ENCODE measurements around the gene TMEM86A.

The TMEM86A gene

DNA sequence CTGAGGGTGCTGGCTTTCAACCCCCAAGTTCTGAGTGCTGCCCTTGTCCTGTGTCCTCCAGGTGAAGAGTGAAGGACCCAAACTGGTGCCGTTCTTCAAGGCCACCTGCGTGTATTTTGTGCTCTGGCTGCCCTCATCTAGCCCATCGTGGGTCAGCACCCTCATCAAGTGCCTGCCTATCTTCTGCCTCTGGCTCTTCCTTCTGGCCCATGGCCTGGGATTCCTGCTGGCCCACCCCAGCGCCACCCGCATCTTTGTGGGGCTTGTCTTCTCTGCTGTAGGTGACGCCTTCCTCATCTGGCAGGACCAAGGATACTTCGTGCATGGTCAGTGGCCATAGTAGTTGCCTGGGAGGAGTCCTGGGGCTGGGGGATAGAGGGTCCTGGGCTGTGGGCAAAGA is 2.3 kb downstream of the TMEM86A start:
- DNase-seq, result no peak

DNA sequence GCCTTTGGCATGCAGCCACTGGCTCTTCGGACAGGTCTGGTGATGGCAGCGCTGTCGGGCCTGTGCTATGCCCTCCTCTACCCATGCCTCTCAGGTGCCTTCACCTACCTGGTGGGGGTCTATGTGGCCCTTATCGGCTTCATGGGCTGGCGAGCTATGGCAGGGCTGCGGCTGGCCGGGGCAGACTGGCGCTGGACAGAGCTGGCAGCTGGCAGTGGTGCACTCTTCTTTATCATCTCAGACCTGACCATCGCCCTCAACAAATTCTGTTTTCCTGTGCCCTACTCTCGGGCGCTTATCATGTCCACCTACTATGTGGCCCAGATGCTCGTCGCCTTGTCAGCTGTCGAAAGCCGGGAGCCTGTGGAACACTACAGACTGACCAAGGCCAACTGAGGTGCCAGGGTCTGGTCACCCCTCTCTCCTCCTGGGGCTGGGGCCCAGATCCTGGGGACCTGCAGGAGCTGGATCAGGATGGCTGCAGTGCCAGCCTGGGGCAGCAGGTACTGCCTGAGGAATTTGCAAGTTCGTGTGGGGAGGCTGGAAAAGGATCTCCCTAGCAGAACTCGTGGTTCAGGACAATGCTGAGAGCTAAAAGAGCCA is 3.1 kb downstream of the TMEM86A start:
- no peak for DNase-seq

DNA sequence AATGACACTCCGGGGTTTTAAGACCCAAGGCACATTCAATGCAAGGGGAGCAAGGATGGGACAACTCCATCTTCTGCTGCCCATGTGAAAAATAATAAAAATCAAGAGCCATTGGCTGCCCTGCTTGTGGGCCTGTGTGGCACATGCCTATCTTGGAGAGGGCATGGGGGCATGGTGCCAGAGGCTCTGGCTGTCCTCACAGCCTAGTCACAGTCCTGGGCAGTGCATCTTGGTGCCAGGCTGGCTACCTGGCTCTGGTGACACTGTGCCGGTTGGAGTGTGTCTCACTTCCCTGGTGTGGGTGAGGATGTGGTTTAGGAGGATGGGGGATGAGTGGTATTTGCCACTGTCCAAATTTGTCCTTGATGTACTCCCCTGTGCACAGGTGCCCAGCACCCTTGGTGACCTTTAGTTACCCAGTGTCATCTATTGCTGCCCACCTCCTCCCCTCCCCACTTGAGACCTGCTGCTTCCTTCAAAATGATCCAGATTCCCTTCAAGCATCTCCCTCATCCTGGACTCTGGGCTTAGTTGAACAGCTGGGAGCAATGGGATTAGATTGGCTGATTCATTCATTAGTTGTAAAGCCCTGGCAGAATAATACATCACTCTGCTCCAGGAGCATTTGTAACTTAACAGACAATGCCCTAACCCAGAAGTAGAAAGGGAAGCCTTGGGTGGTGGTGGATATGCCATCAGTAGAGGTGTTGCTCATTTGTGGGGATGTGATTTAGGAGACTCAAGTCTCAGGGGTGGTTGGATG is 4.6 kb downstream of the TMEM86A start:
- DNase-seq, result no peak

DNA sequence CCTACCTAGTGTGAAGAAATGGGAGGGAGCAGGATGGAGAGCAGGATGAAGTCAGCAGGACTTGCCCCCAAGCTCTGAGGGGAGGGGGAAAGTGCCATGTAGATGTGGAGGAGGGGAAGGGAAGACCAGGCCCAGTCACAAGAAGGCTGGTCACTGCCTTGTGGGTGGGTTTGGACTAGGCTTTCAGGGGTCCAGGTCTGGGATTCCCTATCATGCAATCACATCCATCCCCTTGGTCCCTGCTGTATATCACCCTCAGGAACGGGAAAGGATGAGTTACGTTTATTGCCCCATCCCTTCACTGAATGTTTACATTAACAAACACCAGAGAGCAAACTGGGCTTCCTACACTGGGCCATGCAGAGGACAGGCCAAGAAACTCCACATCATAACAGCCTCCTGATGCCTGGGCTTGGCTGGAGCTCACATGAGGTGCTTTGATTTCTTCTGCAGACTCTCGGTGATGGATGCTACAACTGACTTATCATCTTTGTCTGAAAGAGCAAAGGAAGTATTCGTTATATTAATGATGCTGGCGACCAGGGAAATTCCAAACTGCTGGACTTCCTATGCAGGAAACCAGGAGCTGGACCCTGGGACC is 5.6 kb downstream of the TMEM86A start:
- DNase-seq, result no peak

DNA sequence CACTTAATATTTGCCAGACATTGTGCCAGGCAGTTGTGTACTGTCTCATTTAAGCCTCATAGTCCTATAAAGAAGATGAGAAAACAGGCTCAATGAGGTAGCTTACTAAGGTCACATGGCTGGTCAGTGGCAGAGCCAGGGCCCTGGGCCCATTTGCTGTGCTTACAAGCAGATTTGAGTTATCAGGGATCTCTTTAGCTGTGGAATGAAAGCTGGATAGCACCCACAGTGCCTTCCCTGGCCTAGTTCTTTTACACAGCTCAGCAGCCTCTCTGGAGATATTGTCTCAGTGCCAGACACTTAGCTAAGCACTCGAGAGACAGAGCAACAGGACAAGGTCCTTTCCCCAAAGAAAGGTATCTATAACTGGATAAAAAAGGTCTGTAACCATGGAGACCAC is 6.1 kb downstream of the TMEM86A start:
- DNase-seq, result peak; percentile 71

DNA sequence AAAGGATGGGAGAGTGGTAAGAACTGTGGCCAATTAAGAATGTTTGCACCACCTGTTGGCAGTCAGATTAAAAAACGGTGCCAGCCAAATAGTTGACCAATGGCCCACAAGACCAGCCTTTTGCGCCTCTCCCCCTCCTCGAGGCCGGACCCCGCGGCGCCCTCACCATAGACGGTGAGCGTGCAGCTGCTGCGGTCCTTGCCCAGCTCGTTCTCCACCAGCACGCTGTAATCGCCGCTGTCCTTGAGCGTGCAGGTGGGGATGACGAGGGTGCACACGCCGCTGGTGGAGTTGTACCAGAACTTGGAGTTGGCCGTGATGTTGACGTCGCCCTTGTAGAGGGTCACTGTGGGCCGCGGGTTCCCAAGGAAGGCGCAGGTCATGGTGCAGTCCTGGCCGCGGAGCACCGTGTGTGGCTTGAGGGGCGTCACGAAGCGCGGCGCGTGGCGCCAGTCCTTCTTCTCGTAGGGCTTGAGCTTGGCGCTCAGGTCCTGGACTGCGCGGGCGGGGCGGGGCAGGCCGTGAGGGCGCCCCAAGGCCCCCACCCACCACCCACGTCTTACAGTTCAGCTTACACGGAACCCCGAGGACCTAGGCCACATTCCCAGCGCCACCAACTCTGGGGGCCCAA is 7.2 kb downstream of the TMEM86A start:
- peak; percentile 85 for DNase-seq

DNA sequence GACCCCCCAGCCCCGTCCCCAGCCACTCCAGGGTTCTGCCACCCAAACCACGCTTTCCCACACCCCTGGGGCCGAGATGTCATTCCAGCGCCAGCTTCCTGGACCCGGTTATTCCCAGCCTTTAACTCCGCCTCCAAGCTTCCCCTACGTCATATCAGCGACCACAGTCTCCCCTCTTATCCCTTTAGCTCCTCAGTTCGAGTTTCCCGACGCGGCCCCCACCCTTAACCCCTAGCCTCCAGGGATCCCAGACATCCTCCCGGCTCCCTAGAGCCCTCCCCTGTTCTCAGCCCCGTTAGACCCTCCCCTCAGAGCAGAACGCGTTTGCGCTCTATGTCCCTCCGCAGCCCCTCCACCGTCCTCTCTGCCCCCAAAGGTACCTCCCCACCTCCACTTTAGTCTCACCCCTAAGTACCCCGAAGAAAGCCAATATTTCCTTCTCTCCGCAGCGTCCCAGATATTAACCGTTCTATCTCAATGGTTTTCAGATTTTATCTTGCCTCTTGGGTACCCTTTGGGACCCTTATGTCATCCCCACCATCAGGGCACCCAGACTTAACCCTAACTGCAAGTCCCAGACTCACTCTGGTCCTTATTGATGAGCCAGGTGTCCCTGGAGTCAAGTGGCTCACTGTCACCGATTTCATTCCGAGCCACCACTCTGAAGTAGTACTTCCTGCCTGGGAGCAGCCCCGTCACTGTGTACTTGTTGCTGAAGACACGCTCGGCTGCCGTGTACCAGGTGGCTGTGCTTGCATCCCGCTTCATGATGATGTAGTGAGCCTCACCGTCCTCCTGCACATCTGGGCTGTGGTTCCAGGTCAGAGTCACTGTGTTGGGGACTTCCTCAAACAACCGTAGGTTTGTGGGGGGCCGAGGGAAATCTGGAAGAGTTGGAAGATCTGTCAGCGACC is 8.0 kb downstream of the TMEM86A start:
- peak; percentile 98 for DNase-seq

DNA sequence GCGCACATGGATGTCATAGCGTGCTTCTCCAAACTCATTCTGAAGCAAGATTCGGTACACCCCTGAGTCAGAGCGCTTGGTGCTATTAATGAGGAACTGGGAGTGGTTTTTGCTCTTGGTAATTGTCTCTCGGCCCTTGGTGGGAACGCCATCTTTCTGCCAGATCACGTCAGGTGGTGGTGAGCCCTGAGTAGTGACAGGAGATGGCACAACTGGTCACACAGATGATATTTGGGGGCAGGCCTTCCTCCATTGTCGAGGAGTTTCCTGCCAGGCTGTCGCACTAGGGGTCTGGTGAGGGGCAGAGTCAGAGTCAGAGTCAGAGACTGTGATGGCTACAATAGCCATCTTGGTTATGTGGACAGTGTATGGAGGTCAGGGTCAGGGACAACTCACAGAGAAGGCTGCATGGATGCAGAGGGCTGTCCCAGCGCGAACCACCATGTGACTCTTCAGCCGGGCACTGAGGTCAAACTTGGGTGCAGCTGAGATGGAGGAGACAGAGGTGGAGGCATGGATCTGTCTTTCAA is 9.3 kb downstream of the TMEM86A start:
- no peak for DNase-seq

DNA sequence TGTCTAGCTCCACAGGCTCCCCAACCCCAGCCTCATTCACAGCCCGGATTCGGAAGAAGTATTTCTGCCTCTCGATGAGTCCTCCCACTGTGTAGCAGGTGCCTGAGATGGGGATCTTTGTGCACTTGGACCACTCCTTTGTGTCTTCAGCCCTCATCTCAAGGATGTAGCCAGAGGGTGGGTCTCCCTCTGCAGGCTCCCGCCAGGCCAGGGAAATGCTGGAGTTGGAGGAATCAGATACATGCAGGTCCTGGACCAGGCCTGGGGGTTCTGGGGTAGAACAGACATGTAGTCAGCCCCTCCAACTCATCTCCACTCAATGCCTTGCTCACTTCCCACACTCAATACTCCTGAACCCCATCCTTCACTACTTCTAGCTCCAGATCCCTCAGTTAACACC is 10.8 kb downstream of the TMEM86A start:
- no peak for DNase-seq

DNA sequence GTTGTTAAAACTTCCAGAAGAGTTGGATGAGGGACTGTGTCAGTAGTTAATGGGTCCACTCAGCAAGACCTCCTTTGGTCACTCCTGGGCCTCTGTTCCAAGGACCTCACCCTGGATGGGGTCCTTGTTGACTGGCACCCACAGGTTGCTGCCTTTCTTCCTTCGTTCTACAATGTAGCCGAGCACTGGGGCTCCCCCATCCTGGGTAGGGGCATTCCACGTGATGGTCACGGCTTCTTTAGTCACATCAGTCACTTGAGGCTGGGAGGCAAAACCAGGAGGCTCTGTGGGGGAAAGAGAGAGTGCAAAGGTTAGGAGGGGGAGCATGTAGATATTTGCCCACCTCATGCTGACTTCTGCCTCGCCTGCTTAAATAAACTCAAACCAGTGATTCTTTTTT is 12.0 kb downstream of the TMEM86A start:
- DNase-seq, result no peak

DNA sequence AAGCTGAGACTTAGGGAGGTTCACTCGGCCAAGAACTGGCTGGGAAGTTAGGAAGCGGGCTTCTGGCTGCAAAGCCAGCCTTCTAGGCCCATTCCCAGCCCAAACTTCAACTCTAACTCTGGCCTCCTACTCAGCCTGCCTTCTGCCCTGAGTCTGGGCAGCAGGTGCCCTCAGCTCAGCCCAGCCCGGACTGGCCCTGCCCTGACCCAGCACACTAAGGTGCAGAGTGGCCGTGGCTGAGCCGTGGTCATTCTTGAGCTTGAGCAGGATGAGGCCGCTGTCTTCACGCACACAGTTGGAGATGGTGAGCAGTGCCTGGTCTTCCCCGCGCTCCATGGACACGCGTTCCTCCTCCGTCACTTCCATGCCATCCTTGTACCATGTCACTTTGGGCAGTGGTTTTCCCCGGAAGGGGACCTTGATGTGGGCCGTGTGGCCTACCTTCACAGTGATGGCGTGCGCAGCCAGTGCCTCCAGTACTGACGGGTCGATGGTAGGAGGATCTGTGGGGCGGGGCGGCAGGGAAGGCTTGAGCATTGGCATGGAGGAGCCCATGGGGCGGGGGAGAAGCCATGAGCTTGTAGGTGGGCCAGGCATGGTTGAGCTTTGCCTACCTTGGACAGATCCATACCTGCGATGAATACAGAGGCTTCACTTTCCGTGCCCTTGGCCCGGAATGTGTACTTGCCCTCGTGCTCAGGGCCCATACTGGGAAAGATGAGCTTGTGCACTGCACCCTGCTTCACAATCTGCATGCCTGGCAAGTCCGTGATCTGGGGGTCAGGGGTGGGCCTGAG is 15.3 kb downstream of the TMEM86A start:
- no peak for DNase-seq

DNA sequence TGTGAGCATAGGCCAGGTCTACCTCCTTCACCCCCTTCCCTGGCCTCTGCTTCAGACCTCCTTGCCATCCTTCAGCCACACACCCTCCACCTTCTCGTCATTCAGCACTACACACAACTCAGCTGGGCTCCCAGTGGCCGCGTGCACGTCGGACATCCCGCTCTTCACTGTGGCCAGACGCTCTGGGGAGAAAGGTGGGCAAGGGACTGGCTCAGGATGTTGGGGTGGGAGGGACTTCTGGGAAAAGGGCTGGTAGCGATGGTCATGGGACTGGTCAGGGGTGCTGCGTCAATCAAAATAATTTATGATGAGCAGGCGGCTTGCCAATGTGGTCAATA is 15.8 kb downstream of the TMEM86A start:
- no peak for DNase-seq

DNA sequence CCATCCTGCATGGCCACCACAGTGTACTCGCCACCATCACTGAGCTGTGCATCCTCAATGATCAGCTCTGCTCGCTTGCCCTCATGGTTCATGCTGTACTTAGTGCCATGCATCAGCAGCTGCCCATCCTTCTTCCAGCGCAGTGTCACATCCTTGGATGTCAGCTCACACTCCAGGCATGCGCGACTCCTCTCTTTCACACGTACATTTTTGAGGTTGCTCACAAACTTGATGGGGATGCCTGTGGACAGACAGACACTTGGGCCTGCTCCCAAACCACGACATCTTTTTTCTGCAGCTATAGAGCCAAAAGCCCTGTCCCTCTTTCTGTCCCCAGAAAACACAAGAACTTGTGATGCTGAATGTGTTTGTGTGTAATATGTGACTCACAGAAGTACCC is 16.9 kb downstream of the TMEM86A start:
- no peak for DNase-seq

DNA sequence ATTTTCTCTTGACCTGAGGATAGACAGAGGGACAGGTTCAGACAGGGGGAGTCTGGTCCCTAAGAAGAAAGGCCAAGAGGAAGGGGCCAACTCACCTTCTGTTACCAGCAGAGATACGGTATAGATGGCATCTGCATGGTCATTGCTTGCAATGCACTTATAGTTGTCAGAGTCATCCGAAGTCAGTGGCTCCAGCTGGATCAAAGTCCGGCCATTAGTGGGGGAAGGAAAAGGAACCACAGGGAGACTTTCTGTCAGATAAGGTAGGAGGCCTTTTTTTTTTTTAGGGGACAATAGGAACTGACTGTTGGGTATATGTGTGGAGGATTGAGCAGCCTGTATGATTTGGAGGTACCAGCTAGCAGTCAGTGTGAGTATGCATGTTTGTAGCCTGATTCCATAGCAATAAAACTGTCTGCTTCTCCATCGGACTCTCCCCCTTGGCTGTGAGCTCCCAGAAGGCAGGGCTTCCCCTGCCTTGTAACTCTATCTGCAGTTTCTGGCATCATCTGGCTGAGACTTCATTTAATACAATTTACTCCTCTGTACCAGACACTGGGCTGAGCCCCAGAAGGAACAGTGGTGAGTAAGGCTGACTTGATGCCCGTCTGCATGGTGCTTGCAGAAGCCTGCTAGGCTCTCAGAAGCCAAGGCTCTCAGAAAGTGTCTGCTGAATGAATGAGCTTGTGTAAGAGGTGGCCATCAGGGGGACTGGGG is 21.7 kb downstream of the TMEM86A start:
- DNase-seq, result peak; percentile 39

DNA sequence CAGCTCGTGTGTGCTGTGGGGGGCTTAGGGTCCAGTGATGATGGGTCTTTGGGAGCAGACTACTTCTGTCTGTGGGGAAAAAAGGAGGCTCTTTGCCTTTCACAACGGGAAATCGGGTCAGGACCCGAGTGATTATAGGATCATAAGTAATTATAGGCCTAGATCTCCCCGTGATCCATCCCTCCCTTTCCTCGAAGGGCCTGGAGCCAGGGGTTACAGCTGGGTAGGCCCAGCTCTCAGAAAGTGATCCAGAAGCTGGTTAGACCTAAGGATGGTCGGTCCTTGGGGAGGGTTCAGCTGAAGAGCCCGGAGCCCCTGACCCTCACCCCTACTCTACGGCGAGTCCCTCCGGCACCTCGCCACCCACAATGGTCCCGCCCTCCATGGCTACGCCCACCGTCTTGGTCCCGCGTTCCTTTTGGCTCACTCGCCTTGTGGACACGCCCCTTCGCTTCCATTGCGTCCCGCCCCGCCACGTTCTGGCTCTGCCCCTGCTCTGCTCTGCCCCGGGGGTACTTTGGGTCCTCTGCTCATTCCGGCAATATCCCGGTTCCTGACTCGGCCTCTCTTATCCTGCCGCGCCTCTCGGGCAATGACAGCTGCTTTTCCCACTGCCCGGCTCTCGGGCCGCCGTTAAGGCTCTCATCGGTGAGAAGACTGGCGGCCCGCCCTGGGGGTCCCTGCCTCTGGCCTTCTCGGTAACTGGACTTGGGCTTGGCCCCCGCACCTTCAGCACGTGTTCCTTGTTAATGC is 22.4 kb downstream of the TMEM86A start:
- peak; percentile 90 for DNase-seq

DNA sequence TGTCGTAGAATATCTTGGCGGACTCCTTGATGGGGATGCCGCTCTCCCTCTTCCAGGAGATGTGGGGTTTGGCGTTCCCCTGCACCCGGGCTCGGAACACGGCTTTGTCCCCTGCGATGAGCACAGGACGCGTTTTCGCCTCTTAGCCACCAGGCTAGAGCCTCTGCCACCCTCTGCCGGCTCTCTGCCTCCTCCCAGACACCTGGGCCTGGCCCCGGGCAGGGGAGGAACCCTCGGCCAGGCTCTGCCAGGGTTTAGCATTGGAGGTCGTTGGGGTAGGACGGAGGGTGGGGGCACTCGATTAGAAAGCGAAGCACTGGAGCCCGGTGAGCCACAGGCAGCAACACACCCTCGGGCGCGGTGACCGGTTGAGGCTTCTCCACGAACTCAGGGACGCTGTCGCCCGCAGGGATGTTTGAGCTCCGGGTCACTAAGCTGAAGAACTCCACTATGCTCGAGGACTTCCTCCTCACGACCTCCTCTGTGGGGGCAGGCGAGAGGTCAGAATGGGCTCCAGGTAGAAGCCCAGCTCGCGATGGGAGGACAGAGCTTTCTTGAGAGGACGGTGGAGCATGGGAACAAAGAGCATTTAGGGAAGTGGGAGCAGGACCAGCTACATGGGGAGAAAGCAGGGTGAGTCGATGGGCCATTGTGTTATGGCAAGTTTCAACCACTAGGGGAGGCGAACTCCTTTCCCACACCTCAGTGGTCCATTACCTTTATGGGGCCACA is 23.1 kb downstream of the TMEM86A start:
- DNase-seq, result peak; percentile 87

DNA sequence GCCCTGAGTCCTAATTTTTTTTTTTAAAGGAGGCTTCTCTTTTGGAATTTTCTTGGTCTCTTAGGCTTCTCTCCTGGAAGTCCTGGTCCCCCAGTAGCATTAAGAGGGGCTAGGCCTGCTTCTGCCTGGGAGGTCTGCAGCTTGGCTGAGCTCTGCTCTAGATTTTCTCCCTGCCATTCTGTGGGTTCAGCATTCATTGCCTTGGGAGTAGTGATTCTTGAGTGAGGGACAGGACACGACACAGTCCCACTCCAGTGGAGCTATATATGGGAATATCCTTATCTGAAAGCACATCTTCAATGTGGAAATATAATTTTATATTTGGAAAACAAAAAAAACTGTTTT is 23.7 kb downstream of the TMEM86A start:
- DNase-seq, result no peak

DNA sequence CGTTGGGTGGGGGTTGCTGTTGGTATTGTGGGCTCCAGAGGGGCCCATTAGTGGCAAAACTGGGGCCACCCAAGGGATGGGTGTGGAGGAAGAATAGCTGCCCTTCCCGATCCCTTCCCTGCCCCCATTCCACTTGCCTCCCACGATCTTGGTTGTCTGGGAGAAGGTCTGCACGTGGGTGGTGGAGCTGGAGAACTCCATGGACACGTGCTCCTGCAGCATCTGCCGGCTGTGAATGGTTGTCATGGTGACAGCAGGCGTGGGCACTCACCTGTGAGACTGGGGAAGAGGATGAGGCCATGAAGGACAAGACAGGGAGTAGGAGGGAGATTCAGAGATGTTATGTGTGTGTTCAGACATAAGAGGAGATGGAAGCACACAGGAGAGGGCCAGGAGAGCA is 25.4 kb downstream of the TMEM86A start:
- DNase-seq, result peak; percentile 95

DNA sequence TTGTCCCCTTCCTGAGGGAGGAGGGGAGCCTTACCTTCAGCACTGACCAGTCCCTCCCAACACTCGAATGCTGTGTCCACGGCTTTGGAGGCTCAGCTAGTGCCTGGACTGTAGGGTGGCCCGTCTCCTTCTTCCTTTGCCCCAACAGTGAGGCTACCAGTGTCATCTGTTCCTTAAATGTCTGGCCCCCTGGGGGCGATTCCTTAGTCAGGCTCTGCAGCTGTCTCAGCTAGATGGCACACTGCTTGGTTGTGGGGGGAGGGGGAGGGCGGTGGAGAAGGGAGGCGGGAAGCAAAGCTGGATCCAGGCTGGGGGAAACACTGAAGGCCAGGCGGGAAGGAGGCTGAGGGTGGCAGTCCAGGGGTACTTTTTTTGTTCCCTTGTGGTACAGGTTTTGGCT is 27.5 kb downstream of the TMEM86A start, which contains the start of gene IGSF22:
IGSF22 (minus strand) TSS at position 149 of the 400 bp plus-strand sequence. CDS start 1,952 bp downstream, outside the sequence.
- no peak for DNase-seq
